ENCODE results near the gene SIL1. TPM values are rescaled to one million over a fixed set of nuclear protein-coding genes. Genes with fewer than 3 reads are reported as not detected.

SIL1 gene
- total RNA-seq, 1 donor from 2014 or later, result 16.0 TPM

DNA sequence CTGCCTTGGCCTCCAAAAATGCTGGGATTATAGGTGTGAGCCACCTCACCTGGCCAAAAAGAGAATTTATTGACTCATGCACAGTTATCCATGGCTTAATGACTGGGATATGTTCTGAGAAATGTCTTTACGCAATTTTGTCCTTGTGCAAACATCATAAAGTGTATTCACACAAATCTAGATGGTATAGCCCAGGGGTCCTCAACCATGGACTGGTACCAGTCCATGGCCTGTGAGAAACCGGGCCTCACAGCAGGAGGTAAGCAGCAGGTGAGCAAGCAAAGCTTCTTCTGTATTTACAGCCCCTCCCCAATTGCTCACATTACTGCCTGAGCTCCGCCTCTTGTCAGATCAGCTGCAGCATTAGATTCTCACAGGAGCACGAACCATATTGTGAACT lies 12.4 kb upstream of the SIL1 start:
- Mint-ChIP-seq H3K27ac (ENCODE audit: unreplicated experiment) (no peak overlapping the region), H3K4me1 (peaks cover 9% of the 10 kb centered on the region), H3K4me3 (no peak overlapping the region), H3K27me3 (ENCODE audit: low read depth) (no peaks in the 10 kb centered on the region), H3K36me3 (ENCODE audit: low read depth) (no peaks in the 10 kb centered on the region), H3K9me3 (no peaks in the 10 kb centered on the region)
- no peak for DNase-seq (ENCODE audit: low read depth, low spot score)
- TF ChIP-seq, protein P1, sequence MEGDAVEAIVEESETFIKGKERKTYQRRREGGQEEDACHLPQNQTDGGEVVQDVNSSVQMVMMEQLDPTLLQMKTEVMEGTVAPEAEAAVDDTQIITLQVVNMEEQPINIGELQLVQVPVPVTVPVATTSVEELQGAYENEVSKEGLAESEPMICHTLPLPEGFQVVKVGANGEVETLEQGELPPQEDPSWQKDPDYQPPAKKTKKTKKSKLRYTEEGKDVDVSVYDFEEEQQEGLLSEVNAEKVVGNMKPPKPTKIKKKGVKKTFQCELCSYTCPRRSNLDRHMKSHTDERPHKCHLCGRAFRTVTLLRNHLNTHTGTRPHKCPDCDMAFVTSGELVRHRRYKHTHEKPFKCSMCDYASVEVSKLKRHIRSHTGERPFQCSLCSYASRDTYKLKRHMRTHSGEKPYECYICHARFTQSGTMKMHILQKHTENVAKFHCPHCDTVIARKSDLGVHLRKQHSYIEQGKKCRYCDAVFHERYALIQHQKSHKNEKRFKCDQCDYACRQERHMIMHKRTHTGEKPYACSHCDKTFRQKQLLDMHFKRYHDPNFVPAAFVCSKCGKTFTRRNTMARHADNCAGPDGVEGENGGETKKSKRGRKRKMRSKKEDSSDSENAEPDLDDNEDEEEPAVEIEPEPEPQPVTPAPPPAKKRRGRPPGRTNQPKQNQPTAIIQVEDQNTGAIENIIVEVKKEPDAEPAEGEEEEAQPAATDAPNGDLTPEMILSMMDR (conservative IDR thresholded peaks at IDR 0.05), result no peak

DNA sequence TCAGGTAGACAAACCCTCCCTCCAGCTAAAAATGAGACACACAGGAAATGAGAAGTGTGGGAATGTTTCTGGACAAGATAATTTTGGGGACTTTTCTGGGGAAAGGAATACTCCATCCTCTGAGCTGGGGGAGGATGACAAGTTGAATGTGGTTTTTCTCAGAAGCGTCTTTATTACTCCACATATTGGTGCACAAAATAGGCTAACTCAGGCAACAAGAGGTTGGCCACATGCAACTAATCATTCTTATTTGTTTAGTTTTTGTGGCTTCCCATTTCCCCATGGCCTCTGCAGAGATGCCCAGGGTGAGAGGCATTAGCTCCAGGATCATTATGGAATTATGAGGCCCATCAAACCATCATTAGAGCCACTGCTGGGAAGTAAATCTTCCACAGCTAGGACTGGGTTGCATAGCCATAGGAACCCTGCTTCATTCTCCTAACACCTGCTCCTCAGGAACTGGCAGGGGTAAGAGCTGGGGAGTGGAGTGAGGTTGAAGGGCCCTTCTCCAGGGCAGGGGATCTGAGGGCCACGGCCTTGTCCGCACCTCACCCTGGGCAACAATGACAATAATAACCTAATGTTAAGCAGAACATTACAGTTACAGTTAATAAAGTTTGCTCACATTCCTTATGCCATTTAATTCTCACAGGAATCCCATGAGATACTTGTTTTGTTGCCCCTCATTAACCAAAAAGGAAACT lies 9.3 kb upstream of the SIL1 start:
- TF ChIP-seq, protein P1 (conservative IDR thresholded peaks at IDR 0.05), result no peak
- H3K27ac Mint-ChIP-seq (ENCODE audit: unreplicated experiment), result no peak overlapping the region
- H3K4me1 Mint-ChIP-seq, result no peaks in the 10 kb centered on the region
- no peaks in the 10 kb centered on the region for H3K27me3 Mint-ChIP-seq (ENCODE audit: low read depth)
- H3K9me3 Mint-ChIP-seq, result no peaks in the 10 kb centered on the region
- H3K4me3 Mint-ChIP-seq, result no peak overlapping the region
- H3K36me3 Mint-ChIP-seq (ENCODE audit: low read depth), result no peaks in the 10 kb centered on the region
- DNase-seq (ENCODE audit: low read depth, low spot score), result no peak

DNA sequence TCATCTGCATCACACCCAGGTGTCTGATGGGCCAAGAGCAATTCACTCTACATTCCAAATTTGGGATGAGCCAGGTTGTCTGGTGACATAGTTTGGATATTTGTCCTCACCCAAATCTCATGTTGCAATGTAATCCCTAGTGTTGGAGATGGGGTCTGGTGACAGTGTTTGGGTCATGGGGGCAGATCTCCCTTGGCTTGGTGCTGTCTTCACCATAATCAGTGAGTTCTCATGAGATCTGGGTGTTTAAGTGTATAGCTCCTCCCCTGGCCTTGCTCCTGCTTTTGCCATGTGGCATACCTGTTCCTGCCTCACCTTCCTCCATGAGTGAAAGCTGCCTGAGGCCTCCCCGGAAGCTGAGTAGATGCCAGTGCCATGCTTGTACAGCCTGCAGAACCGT lies 7.4 kb upstream of the SIL1 start:
- TF ChIP-seq, protein P1 (conservative IDR thresholded peaks at IDR 0.05), result no peak
- Mint-ChIP-seq H3K9me3 (no peaks in the 10 kb centered on the region), H3K27ac (ENCODE audit: unreplicated experiment) (no peak overlapping the region), H3K4me1 (no peaks in the 10 kb centered on the region), H3K27me3 (ENCODE audit: low read depth) (no peaks in the 10 kb centered on the region), H3K36me3 (ENCODE audit: low read depth) (no peaks in the 10 kb centered on the region), H3K4me3 (no peak overlapping the region)
- DNase-seq (ENCODE audit: low read depth, low spot score), result no peak

DNA sequence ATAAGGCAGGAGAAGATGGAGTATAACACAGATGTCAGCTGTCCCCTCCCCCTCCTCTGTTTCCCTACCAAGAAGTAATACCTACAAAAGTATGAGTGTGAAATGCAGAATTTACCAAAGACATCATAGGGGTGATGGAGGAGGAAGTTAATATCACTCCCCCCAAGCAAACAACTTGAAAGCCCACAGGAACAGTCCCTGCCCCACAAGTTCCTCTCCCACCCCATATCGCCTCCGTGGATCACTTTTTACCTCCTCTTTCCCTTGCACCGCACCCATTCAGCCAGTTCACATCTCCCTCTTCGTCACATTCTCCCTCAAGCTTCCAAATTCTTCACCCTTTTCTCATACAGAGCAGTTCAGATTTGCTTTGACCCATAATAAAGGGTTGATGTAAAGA lies 7.0 kb upstream of the SIL1 start:
- Mint-ChIP-seq H3K9me3 (no peaks in the 10 kb centered on the region), H3K27ac (ENCODE audit: unreplicated experiment) (no peak overlapping the region), H3K4me1 (no peaks in the 10 kb centered on the region), H3K36me3 (ENCODE audit: low read depth) (no peaks in the 10 kb centered on the region), H3K4me3 (no peak overlapping the region), H3K27me3 (ENCODE audit: low read depth) (no peaks in the 10 kb centered on the region)
- DNase-seq (ENCODE audit: low read depth, low spot score), result no peak
- TF ChIP-seq, protein P1 (conservative IDR thresholded peaks at IDR 0.05), result no peak

DNA sequence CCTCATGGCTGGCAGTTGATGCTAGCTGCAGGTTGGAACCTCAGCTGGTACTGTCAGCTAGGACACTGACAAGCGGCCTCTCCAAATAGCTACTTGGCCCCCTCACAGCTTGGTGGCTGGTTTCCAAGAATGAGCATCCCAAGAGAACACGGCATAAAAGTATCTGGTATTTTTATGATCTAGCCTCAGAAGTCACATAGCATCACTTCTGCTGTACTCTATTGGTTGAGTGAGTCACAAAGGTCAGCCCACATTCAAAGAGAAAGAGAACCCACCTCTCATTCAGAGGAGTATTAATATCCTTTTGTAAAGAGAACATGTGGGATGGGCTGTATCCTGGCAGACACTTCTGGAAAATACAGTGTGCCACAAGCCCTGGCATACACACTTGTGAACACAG lies 6.0 kb upstream of the SIL1 start:
- H3K27me3 Mint-ChIP-seq (ENCODE audit: low read depth), result no peaks in the 10 kb centered on the region
- TF ChIP-seq, protein P1 (conservative IDR thresholded peaks at IDR 0.05), result no peak
- DNase-seq (ENCODE audit: low read depth, low spot score), result no peak
- no peak overlapping the region for H3K27ac Mint-ChIP-seq (ENCODE audit: unreplicated experiment)
- no peak overlapping the region for H3K4me3 Mint-ChIP-seq
- no peaks in the 10 kb centered on the region for H3K36me3 Mint-ChIP-seq (ENCODE audit: low read depth)
- H3K4me1 Mint-ChIP-seq, result peaks cover 3% of the 10 kb centered on the region
- H3K9me3 Mint-ChIP-seq, result no peaks in the 10 kb centered on the region

Data from neural crest cell (in vitro differentiated cells).